HEK293T (cell line): Measurements from ENCODE around the gene METTL26.

ENCODE experiments used
- CTCF ChIA-PET: fragments of 350-600 bp; formaldehyde crosslinking; extraction: SDS; loops from one replicate; lab custom pipeline; 2021; ENCODE audit warnings: antibody characterized with exemption, inconsistent platforms; lab: Yijun Ruan, JAX
- POLR2A ChIA-PET: fragments of 350-600 bp; formaldehyde crosslinking; extraction: SDS; loops from one replicate; lab custom pipeline; 2020; ENCODE audit warnings: antibody characterized with exemption, inconsistent platforms; lab: Yijun Ruan, JAX
- DNase-seq: peaks from one replicate; pipeline ENCODE4 v3.0.0; 2012; ENCODE audit warnings: mixed read lengths; ENCODE audit errors: extremely low spot score
- ARNT ChIP-seq: fragments of 450-650 bp; IDR thresholded peaks from 2 replicates; pipeline ENCODE4 v1.6.1; 2017; ENCODE audit warnings: mild to moderate bottlenecking
- BHLHE40 ChIP-seq: fragments of 450-650 bp; IDR thresholded peaks from 2 replicates; pipeline ENCODE4 v1.6.1; 2016; ENCODE audit warnings: mild to moderate bottlenecking, moderate library complexity, borderline replicate concordance
- CTBP1 ChIP-seq: fragments of 450-650 bp; IDR thresholded peaks from 2 replicates; pipeline ENCODE4 v1.6.1; 2016; ENCODE audit warnings: borderline replicate concordance
- ELF4 ChIP-seq: fragments of 450-650 bp; IDR thresholded peaks from 2 replicates; pipeline ENCODE4 v1.6.1; 2017; ENCODE audit warnings: antibody characterized with exemption
- FOXA1 ChIP-seq: fragments of 450-650 bp; IDR thresholded peaks from 2 replicates; pipeline ENCODE4 v1.6.1; 2016; ENCODE audit warnings: mild to moderate bottlenecking
- FOXK2 ChIP-seq: fragments of 450-650 bp; IDR thresholded peaks from 2 replicates; pipeline ENCODE4 v1.6.1; 2016; ENCODE audit warnings: mild to moderate bottlenecking
- FOXM1 ChIP-seq: fragments of 450-650 bp; IDR thresholded peaks from 2 replicates; pipeline ENCODE4 v1.6.1; 2017; ENCODE audit warnings: mild to moderate bottlenecking, borderline replicate concordance
- HDGF ChIP-seq: fragments of 450-650 bp; IDR thresholded peaks from 2 replicates; pipeline ENCODE4 v1.6.1; 2017; ENCODE audit warnings: antibody characterized with exemption, borderline replicate concordance
- L3MBTL2 ChIP-seq: fragments of 450-650 bp; conservative IDR thresholded peaks from 2 replicates; pipeline ENCODE4 v1.6.1; 2016; ENCODE audit warnings: mild to moderate bottlenecking
- LEF1 ChIP-seq: fragments of 450-650 bp; IDR thresholded peaks from 2 replicates; pipeline ENCODE4 v1.6.1; 2017; ENCODE audit warnings: mild to moderate bottlenecking, borderline replicate concordance
- NFRKB ChIP-seq: fragments of 450-650 bp; IDR thresholded peaks from 2 replicates; pipeline ENCODE4 v1.6.1; 2016; ENCODE audit warnings: mild to moderate bottlenecking, moderate library complexity
- SP1 ChIP-seq: fragments of 450-650 bp; IDR thresholded peaks from 2 replicates; pipeline ENCODE4 v1.6.1; 2017
- SUZ12 ChIP-seq: fragments of 450-650 bp; IDR thresholded peaks from 2 replicates; pipeline ENCODE4 v1.6.1; 2016; ENCODE audit warnings: mild to moderate bottlenecking
- TARDBP ChIP-seq: fragments of 450-650 bp; IDR thresholded peaks from 2 replicates; pipeline ENCODE4 v1.6.1; 2016
- ZNF384 ChIP-seq: fragments of 450-650 bp; IDR thresholded peaks from 2 replicates; pipeline ENCODE4 v1.6.1; 2016
- TF ChIP-seq, protein P1 (sequence below): fragments of 450-650 bp; IDR thresholded peaks from 2 replicates; pipeline ENCODE4 v1.6.1; 2016

Gene METTL26

DNA sequence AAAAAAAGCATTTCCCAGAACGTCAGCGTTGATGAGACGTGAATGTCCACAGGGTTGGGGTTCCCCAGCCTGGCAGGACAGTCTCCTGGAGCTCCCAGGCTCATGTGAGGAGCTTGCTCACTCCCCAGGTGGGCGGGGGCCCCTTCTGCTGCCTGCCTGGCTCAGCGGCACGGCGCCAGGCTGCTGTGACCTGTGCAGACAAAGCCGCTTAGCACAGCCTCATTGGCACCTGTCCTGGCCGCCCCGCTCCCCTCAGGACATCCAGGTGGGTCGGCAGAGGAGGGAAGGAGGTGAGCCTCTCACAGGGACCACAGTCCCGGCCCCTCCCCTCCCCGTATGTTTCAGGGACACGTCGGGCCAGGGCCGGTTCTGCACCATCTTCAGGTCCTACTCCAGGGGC is 18.2 kb downstream of the METTL26 start:
- no peak for TF ChIP-seq L3MBTL2
- no peak for TF ChIP-seq BHLHE40
- TF ChIP-seq CTBP1, result no peak
- TF ChIP-seq HDGF, result no peak
- TF ChIP-seq, protein P1, sequence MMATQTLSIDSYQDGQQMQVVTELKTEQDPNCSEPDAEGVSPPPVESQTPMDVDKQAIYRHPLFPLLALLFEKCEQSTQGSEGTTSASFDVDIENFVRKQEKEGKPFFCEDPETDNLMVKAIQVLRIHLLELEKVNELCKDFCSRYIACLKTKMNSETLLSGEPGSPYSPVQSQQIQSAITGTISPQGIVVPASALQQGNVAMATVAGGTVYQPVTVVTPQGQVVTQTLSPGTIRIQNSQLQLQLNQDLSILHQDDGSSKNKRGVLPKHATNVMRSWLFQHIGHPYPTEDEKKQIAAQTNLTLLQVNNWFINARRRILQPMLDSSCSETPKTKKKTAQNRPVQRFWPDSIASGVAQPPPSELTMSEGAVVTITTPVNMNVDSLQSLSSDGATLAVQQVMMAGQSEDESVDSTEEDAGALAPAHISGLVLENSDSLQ, result no peak
- no peak for TF ChIP-seq SP1
- TF ChIP-seq ZNF384, result no peak
- TF ChIP-seq TARDBP, result no peak
- TF ChIP-seq ELF4, result no peak
- TF ChIP-seq FOXA1, result no peak
- TF ChIP-seq ARNT, result no peak
- no peak for TF ChIP-seq FOXK2
- TF ChIP-seq FOXM1, result no peak
- TF ChIP-seq LEF1, result no peak
- TF ChIP-seq SUZ12, result no peak
- TF ChIP-seq NFRKB, result no peak
- no peak for DNase-seq
- ChIA-PET CTCF (no interaction called here), POLR2A (no interaction called here)

DNA sequence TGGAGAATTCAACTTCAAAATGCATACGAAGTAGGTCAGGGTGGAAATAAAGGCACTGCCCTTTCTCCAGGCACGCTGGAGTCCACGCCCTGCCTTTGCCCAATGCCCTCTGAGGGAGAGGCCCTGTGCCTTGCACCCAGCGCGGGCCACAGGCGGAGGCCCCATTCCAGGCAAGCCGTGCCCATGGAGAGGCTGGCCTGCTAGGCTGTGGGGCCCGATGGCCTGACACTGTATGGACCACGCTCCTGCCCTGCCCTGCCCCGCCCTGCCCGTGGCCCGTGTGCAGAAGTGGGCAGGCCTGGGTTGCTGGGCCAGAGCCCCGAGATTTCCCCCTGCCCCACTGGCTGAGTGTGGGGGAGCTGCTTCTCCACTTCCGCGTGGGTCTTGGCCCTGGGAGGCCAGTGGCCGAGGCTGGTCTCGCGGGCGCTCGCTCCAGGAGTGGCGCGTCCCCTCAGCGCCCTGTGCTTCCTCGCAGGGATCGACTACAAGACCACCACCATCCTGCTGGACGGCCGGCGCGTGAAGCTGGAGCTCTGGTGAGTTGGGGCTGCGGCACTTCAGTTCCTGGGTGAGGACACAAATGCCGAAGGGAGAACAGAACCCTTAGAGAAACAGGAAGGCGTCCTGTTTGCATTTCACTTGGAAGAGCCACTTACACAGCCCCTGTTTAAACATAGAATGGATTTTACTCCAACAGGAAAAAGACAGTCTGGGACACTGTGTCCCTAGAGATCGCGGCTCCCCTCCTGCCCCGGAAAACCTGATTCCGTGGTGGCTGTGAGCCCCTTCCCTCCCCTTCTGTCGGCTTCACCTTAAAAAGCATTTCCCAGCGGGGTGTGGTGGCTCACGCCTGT is 19.1 kb downstream of the METTL26 start:
- ChIA-PET CTCF (no interaction called here), POLR2A (no interaction called here)
- TF ChIP-seq HDGF (no peak), FOXK2 (no peak), BHLHE40 (no peak), ZNF384 (no peak)
- DNase-seq, result no peak

DNA sequence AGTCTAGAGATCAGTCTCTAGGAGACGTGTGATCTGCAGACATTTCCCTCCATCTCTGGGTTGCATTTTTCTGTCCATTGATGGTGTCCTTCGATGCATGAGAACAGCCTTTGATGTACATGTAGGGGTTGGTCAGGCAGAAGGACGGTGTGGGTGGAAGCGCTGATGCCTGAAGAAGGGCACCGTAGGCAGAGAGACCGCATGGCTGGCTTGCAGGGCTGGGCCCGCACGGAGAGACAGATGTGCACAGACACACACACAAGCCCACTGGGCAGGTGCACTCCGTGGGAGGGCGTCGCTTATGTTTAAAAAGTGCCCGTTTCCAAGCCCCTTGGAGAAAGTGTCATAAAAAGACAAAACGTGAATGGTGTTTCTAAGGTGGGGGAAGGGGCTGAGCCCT is 21.0 kb downstream of the METTL26 start:
- no peak for DNase-seq
- POLR2A ChIA-PET, result no interaction called here
- TF ChIP-seq BHLHE40 (no peak), FOXK2 (no peak), SUZ12 (no peak), HDGF (no peak), ZNF384 (no peak), NFRKB (no peak)
- TF ChIP-seq, protein P1, result no peak
- CTCF ChIA-PET, result no interaction called here

DNA sequence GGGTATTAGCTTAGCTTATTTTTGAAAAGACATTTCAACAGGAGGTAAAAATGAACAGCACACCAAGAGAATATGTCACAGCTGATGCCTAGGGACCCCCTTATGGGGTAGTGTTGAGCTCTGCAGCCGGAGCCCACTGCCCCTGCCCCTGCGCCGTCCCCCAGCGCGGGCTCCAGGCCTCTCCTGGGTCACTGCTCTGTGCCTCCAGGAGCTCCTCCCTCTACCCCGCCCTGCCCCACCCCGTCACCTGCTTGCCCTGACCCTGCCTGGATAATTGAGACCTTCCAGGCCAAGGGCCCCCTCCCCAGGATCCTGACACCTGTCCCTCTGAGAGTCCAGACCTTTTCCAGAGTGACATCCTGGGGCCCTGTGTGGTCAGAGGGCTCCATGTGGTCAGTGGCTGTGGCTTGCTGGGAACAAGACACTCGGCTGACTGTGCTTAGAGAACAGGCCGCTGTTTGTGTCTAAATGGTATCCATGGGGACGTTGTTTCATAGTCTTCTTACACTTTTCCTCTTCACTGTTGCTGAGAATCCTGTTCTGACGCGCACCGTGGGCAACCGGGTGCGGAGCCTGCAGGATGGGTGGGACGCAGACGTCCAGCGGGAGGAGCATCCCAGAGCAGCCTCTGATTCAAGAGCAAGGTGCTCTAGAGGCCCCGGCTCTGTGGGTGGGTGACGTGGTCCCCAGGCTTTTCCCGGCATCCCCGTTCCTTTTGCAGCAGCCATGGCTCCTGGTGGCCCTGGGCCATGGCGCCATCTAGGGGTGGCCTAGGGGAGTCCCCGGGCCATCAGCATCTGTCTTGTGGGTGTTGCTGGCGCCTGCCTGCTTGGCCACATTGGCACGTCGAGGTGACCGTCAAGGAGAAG is 25.4 kb downstream of the METTL26 start:
- ChIA-PET POLR2A (interaction anchor here (1.6 kb wide), 1 partner anchor 26 kb away, joined by 6 read pairs; the partner anchor contains the start of gene METTL26), CTCF (interaction anchor here (0.5 to 1.6 kb wide), 3 partner anchors 11 to 166 kb away, joined by 3 to 6 read pairs (median 3); no protein-coding TSS in a partner anchor)
- DNase-seq, result peak; percentile 80
- no peak for TF ChIP-seq SUZ12

DNA sequence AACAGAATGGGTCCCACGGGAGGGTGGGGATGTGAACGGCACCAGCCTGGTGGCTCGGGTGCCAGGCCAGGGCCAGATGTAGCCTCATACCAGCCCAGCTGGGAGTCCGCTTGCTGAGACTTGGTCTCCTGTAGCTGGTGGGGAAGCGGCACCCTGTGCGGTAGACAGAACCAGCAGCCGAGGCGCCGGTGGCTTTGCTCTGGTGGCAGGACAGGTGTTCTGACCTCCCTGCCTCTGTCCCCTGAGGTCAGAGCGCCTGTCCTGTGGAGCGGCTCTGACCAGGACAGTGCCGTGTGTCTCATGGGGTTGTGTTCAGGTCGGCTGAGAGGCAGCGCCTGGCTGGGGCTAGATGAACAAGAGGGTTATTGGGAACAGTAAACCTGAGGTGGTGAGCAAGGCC is 26.1 kb downstream of the METTL26 start:
- TF ChIP-seq FOXA1 (no peak), ARNT (no peak), TARDBP (no peak), FOXK2 (no peak), LEF1 (no peak), SP1 (no peak), CTBP1 (no peak), ZNF384 (no peak), NFRKB (no peak), HDGF (no peak), ELF4 (no peak), SUZ12 (no peak), L3MBTL2 (no peak), FOXM1 (no peak), BHLHE40 (no peak)
- TF ChIP-seq, protein P1, result no peak
- DNase-seq, result no peak
- ChIA-PET CTCF (interaction anchor here (1.6 kb wide), 1 partner anchor 12 kb away, joined by 6 read pairs; no protein-coding TSS in a partner anchor), POLR2A (interaction anchor here (1.6 kb wide), 1 partner anchor 26 kb away, joined by 6 read pairs; the partner anchor contains the start of gene METTL26)
